ENCODE data around the gene CLEC11A. TPM values are rescaled to one million over a fixed set of nuclear protein-coding genes. Genes with fewer than 3 reads are reported as not detected.

CLEC11A gene
- total RNA-seq, 1 donor from 2014 or later = 4.0 TPM

- Mint-ChIP-seq H3K36me3 (ENCODE audit: unreplicated experiment) (no peaks in the 10 kb centered on the region), H3K4me3 (ENCODE audit: unreplicated experiment) (no peak overlapping the region), H3K9me3 (ENCODE audit: unreplicated experiment) (no peaks in the 10 kb centered on the region), H3K4me1 (ENCODE audit: low read depth, unreplicated experiment) (no peaks in the 10 kb centered on the region), H3K27me3 (ENCODE audit: unreplicated experiment) (peaks cover 17% of the 10 kb centered on the region), H3K27ac (ENCODE audit: unreplicated experiment) (no peak overlapping the region)
- no peak for DNase-seq
- peak; percentile 25 for TF ChIP-seq CTCF (IDR thresholded peaks at IDR 0.05; ENCODE audit: partially characterized antibody, unreplicated experiment)
These were observed 13.1 kb upstream of the CLEC11A start for GRCh38 chr19:50710094-50710493.

- Mint-ChIP-seq H3K36me3 (ENCODE audit: unreplicated experiment) (no peaks in the 10 kb centered on the region), H3K27me3 (ENCODE audit: unreplicated experiment) (peaks cover 19% of the 10 kb centered on the region), H3K9me3 (ENCODE audit: unreplicated experiment) (no peaks in the 10 kb centered on the region)
These were observed 12.6 kb upstream of the CLEC11A start for GRCh38 chr19:50710612-50711011.

GRCh38 chr19:50711196-50711595 is 12.0 kb upstream of the CLEC11A start:
- H3K27ac Mint-ChIP-seq (ENCODE audit: unreplicated experiment) = no peak overlapping the region
- H3K36me3 Mint-ChIP-seq (ENCODE audit: unreplicated experiment) = no peaks in the 10 kb centered on the region
- no peak for TF ChIP-seq CTCF (IDR thresholded peaks at IDR 0.05; ENCODE audit: partially characterized antibody, unreplicated experiment)
- no peaks in the 10 kb centered on the region for H3K4me1 Mint-ChIP-seq (ENCODE audit: low read depth, unreplicated experiment)
- peaks cover 21% of the 10 kb centered on the region for H3K27me3 Mint-ChIP-seq (ENCODE audit: unreplicated experiment)
- H3K9me3 Mint-ChIP-seq (ENCODE audit: unreplicated experiment) = no peaks in the 10 kb centered on the region
- no peak for DNase-seq
- no peak overlapping the region for H3K4me3 Mint-ChIP-seq (ENCODE audit: unreplicated experiment)

More at GRCh38 chr19:50710612-50711011, 12.6 kb upstream of the CLEC11A start:
- Mint-ChIP-seq H3K4me1 (ENCODE audit: low read depth, unreplicated experiment) (no peaks in the 10 kb centered on the region), H3K4me3 (ENCODE audit: unreplicated experiment) (no peak overlapping the region), H3K27ac (ENCODE audit: unreplicated experiment) (no peak overlapping the region)
- no peak for DNase-seq
- no peak for TF ChIP-seq CTCF (IDR thresholded peaks at IDR 0.05; ENCODE audit: partially characterized antibody, unreplicated experiment)

- no peak for DNase-seq
- no peaks in the 10 kb centered on the region for H3K9me3 Mint-ChIP-seq (ENCODE audit: unreplicated experiment)
- no peaks in the 10 kb centered on the region for H3K36me3 Mint-ChIP-seq (ENCODE audit: unreplicated experiment)
- no peak overlapping the region for H3K27ac Mint-ChIP-seq (ENCODE audit: unreplicated experiment)
- no peaks in the 10 kb centered on the region for H3K4me1 Mint-ChIP-seq (ENCODE audit: low read depth, unreplicated experiment)
- no peak overlapping the region for H3K4me3 Mint-ChIP-seq (ENCODE audit: unreplicated experiment)
- peaks cover 19% of the 10 kb centered on the region for H3K27me3 Mint-ChIP-seq (ENCODE audit: unreplicated experiment)
- no peak for TF ChIP-seq CTCF (IDR thresholded peaks at IDR 0.05; ENCODE audit: partially characterized antibody, unreplicated experiment)
These were observed 11.4 kb upstream of the CLEC11A start for GRCh38 chr19:50711805-50712204.

GRCh38 chr19:50712833-50713232 is 10.3 kb upstream of the CLEC11A start:
- Mint-ChIP-seq H3K27ac (ENCODE audit: unreplicated experiment) (no peak overlapping the region), H3K27me3 (ENCODE audit: unreplicated experiment) (peaks cover 22% of the 10 kb centered on the region), H3K4me1 (ENCODE audit: low read depth, unreplicated experiment) (no peaks in the 10 kb centered on the region), H3K4me3 (ENCODE audit: unreplicated experiment) (no peak overlapping the region), H3K36me3 (ENCODE audit: unreplicated experiment) (no peaks in the 10 kb centered on the region), H3K9me3 (ENCODE audit: unreplicated experiment) (peaks cover 1% of the 10 kb centered on the region)
- DNase-seq = no peak
- TF ChIP-seq CTCF (IDR thresholded peaks at IDR 0.05; ENCODE audit: partially characterized antibody, unreplicated experiment) = no peak
